BJ (cell line): ENCODE results near the gene POLR2L. TPM values are rescaled to one million over a fixed set of nuclear protein-coding genes. Genes with fewer than 3 reads are reported as not detected.

Experiments used
- polyA plus RNA-seq: library from polyadenylated mRNA; depleted of rRNA; stranded (reverse); fragments of >200 nt; gene quantifications from 2 replicates; pipeline ENCODE4 v1.2.3, GENCODE V29; 2011; rRNA removed
- small RNA-seq: library from RNA; depleted of rRNA; stranded (forward); fragments of <200 nt; gene quantifications from one replicate; pipeline ENCODE3, GENCODE V24; 2012; ENCODE audit warnings: low replicate concordance, low read depth; ENCODE audit not compliant: insufficient read length

Gene POLR2L
- polyA plus RNA-seq, 1 experiment: 734 TPM

Small RNAs within 50 kb of the gene (small RNA-seq; reads per million reads assigned to genes)
- not detected for gene SNORA52

Other genes starting within 250 kb of the POLR2L start
- 4.2 and 6.1 TPM in 2 replicates for gene IRF7, start 226.6 kb downstream of the POLR2L start, polyA plus RNA-seq
- gene CDHR5, start 217.6 kb downstream of the POLR2L start, polyA plus RNA-seq: not detected in 2 replicates
- gene SCT, start 215.3 kb downstream of the POLR2L start, polyA plus RNA-seq: not detected in 2 replicates
- gene DRD4, start 205.3 kb downstream of the POLR2L start, polyA plus RNA-seq: not detected in 2 replicates
- 18.5 and 27.7 TPM in 2 replicates for gene DEAF1, start 147.3 kb downstream of the POLR2L start, polyA plus RNA-seq
- 19.5 and 21.7 TPM in 2 replicates for gene TMEM80, start 146.7 kb downstream of the POLR2L start, polyA plus RNA-seq
- gene EPS8L2, start 136.3 kb downstream of the POLR2L start, polyA plus RNA-seq: 27.6 and 44.4 TPM in 2 replicates
- gene TALDO1, start 95.1 kb downstream of the POLR2L start, polyA plus RNA-seq: 209 and 278 TPM in 2 replicates
- gene GATD1, start 65.0 kb downstream of the POLR2L start, polyA plus RNA-seq: 14.5 and 37.9 TPM in 2 replicates
- 0.23 and 0.25 TPM in 2 replicates for gene CEND1, start 52.4 kb downstream of the POLR2L start, polyA plus RNA-seq
- 12.4 and 25.5 TPM in 2 replicates for gene SLC25A22, start 44.2 kb downstream of the POLR2L start, polyA plus RNA-seq
- 6.8 and 11.2 TPM in 2 replicates for gene PIDD1, start 37.3 kb downstream of the POLR2L start, polyA plus RNA-seq
- gene RPLP2, start 32.6 kb downstream of the POLR2L start, polyA plus RNA-seq: 1,103 and 1,199 TPM in 2 replicates
- gene PNPLA2, start 23.6 kb downstream of the POLR2L start, polyA plus RNA-seq: 32.0 and 53.1 TPM in 2 replicates
- 0.16 and 0.18 TPM in 2 replicates for gene CRACR2B, start 14.6 kb downstream of the POLR2L start, polyA plus RNA-seq
- gene CD151, start 9.6 kb downstream of the POLR2L start, polyA plus RNA-seq: 1,448 and 2,262 TPM in 2 replicates
- 145 and 295 TPM in 2 replicates for gene TSPAN4, start 323 bp upstream of the POLR2L start, polyA plus RNA-seq
- gene CHID1, start 68.3 kb upstream of the POLR2L start, polyA plus RNA-seq: 122 and 178 TPM in 2 replicates
- gene AP2A2, start 83.3 kb upstream of the POLR2L start, polyA plus RNA-seq: 53.3 and 76.5 TPM in 2 replicates
- not detected in 2 replicates for gene MUC6, start 194.2 kb upstream of the POLR2L start, polyA plus RNA-seq
- gene MUC2, start 232.3 kb upstream of the POLR2L start, polyA plus RNA-seq: not detected in 2 replicates